GM23338 (cell line): ENCODE results near the gene TLNRD1. TPM values are rescaled to one million over a fixed set of nuclear protein-coding genes. Genes with fewer than 3 reads are reported as not detected.

Experiments
- ATAC-seq: fragments of 200-7000 bp; cut with Tn5 transposase; 3 replicates; pipeline ENCODE4 v1.9.1; 2020
- DNase-seq: peaks from one replicate; pipeline ENCODE4 v3.0.0-alpha.2; 2015; ENCODE audit warnings: low spot score
- H2AFZ ChIP-seq: fragments of 200-600 bp; sonication (generic); 2 replicates; pipeline ENCODE4 v1.8.0; 2016; ENCODE audit warnings: antibody characterized with exemption, mild to moderate bottlenecking, moderate library complexity
- H3F3A ChIP-seq: fragments of 200-600 bp; sonication (generic); replicated peaks from 2 replicates; pipeline ENCODE4 v1.8.0; 2017; ENCODE audit warnings: antibody characterized with exemption, mixed run types, low read depth
- H3K27ac ChIP-seq: fragments of 200-600 bp; sonication (generic); 2 replicates; pipeline ENCODE4 v1.6.1; 2016; ENCODE audit warnings: low read depth
- H3K27me3 ChIP-seq: fragments of 200-600 bp; sonication (generic); 2 replicates; pipeline ENCODE4 v1.8.0; 2016; ENCODE audit warnings: mild to moderate bottlenecking, mixed run types, moderate library complexity; ENCODE audit not compliant: insufficient read depth
- H3K36me3 ChIP-seq: fragments of 200-600 bp; sonication (generic); 2 replicates; pipeline ENCODE4 v1.8.0; 2016; ENCODE audit warnings: mild to moderate bottlenecking; ENCODE audit not compliant: insufficient read depth
- H3K4me1 ChIP-seq: fragments of 200-600 bp; sonication (generic); 2 replicates; pipeline ENCODE4 v1.8.0; 2016; ENCODE audit warnings: mild to moderate bottlenecking, moderate library complexity; ENCODE audit not compliant: insufficient read depth
- H3K4me2 ChIP-seq: fragments of 200-600 bp; sonication (generic); 2 replicates; pipeline ENCODE4 v1.7.1; 2017; ENCODE audit warnings: mixed run types
- H3K4me3 ChIP-seq: fragments of 200-600 bp; sonication (generic); 2 replicates; pipeline ENCODE4 v1.6.1; 2016; ENCODE audit warnings: mixed run types
- H3K79me2 ChIP-seq: fragments of 200-600 bp; sonication (generic); replicated peaks from 2 replicates; pipeline ENCODE4 v1.8.0; 2017; ENCODE audit warnings: mild to moderate bottlenecking; ENCODE audit not compliant: insufficient read depth
- H3K9me2 ChIP-seq: fragments of 200-600 bp; sonication (generic); 2 replicates; pipeline ENCODE4 v1.8.0; 2017; ENCODE audit not compliant: insufficient read depth
- H4K20me1 ChIP-seq: fragments of 200-600 bp; sonication (generic); replicated peaks from 2 replicates; pipeline ENCODE4 v1.8.0; 2017; ENCODE audit warnings: mild to moderate bottlenecking; ENCODE audit not compliant: insufficient read depth
- H3K27ac Mint-ChIP-seq: 2 replicates; pipeline ENCODE4 v1.8.0; 2020; ENCODE audit warnings: inconsistent platforms, mild to moderate bottlenecking, moderate library complexity, mixed read lengths
- H3K27me3 Mint-ChIP-seq: 3 replicates; pipeline ENCODE4 v1.8.0; 2022; ENCODE audit warnings: low read depth, mild to moderate bottlenecking, moderate library complexity, mixed read lengths, inconsistent platforms; ENCODE audit not compliant: insufficient read depth, poor library complexity
- H3K36me3 Mint-ChIP-seq: 3 replicates; pipeline ENCODE4 v1.8.0; 2021; ENCODE audit warnings: low read depth, mild to moderate bottlenecking, inconsistent platforms, moderate library complexity, mixed read lengths
- H3K4me1 Mint-ChIP-seq: 3 replicates; pipeline ENCODE4 v1.8.0; 2020; ENCODE audit warnings: mild to moderate bottlenecking, inconsistent platforms, mixed read lengths
- H3K4me3 Mint-ChIP-seq: 3 replicates; pipeline ENCODE4 v1.8.0; 2021; ENCODE audit warnings: moderate library complexity, mild to moderate bottlenecking, inconsistent platforms, mixed read lengths
- H3K9me3 Mint-ChIP-seq: 3 replicates; pipeline ENCODE4 v1.8.0; 2020; ENCODE audit warnings: moderate library complexity, mild to moderate bottlenecking, inconsistent platforms, mixed read lengths
- CREB1 ChIP-seq: fragments of 250-450 bp; sonication (Bioruptor Pico); IDR thresholded peaks from 2 replicates; pipeline ENCODE4 v1.5.0; 2020; ENCODE audit warnings: low read depth, mild to moderate bottlenecking, moderate library complexity
- CTCF ChIP-seq, 2 experiments: fragments of 200-600 bp in 1 of 2; sonication (generic) in 1 of 2; conservative IDR thresholded peaks; 2 replicates each; pipeline versions ENCODE4 v1.5.1 to v1.6.1; 2016 to 2017; ENCODE audit warnings: antibody characterized with exemption in 2 of 2, low read depth in 2 of 2, mild to moderate bottlenecking in 2 of 2, moderate library complexity in 1 of 2
- EZH2 ChIP-seq: fragments of 200-600 bp; sonication (generic); IDR thresholded peaks from one replicate; pipeline ENCODE4 v1.8.0; 2017; ENCODE audit warnings: antibody characterized with exemption, mild to moderate bottlenecking, low read depth; ENCODE audit not compliant: unreplicated experiment
- EZH2phosphoT487 ChIP-seq: fragments of 200-600 bp; sonication (generic); IDR thresholded peaks from one replicate; pipeline ENCODE4 v1.8.1; 2018; ENCODE audit warnings: antibody characterized with exemption; ENCODE audit not compliant: unreplicated experiment
- NANOG ChIP-seq: IDR thresholded peaks from 2 replicates; pipeline ENCODE4 v1.6.1; 2016; ENCODE audit warnings: antibody characterized with exemption, borderline replicate concordance
- REST ChIP-seq: IDR thresholded peaks from one replicate; pipeline ENCODE4 v1.6.1; 2018; ENCODE audit warnings: antibody characterized with exemption; ENCODE audit not compliant: unreplicated experiment
- STAT1 ChIP-seq: IDR thresholded peaks from one replicate; pipeline ENCODE4 v1.6.1; 2016; ENCODE audit warnings: antibody characterized with exemption; ENCODE audit not compliant: unreplicated experiment
- ZNF462 ChIP-seq: fragments of 250-450 bp; sonication (Bioruptor Pico); IDR thresholded peaks from 2 replicates; pipeline ENCODE4 v1.5.0; 2020; ENCODE audit warnings: mild to moderate bottlenecking, moderate library complexity
- polyA plus RNA-seq: library from polyadenylated mRNA; unstranded; fragments of >200 nt; fragmentation: Nextera tagmentation; extraction: Ambion mirVana; gene quantifications from 2 replicates; pipeline ENCODE4 v1.2.1, GENCODE V29; 2016
- total RNA-seq: library from RNA; depleted of rRNA; stranded (reverse); fragments of >200 nt; shearing (Covaris generic); gene quantifications from 2 replicates; pipeline ENCODE4 v1.2.3, GENCODE V29; 2014

The TLNRD1 gene
- total and polyA plus RNA-seq, 2 experiments from 2014 or later = 6.7 to 27.3 TPM

GRCh38 chr15:80990955-80991354, 9.8 kb upstream of the TLNRD1 start:
- no peak overlapping the region for H3K4me2 ChIP-seq
- TF ChIP-seq REST = no peak
- TF ChIP-seq CTCF (conservative IDR thresholded peaks at IDR 0.05; ENCODE audit: low read depth in 2 of 2) = no peak
- TF ChIP-seq CREB1 = no peak
- TF ChIP-seq EZH2 = no peak
- Mint-ChIP-seq H3K4me1 (peaks cover 28% of the 10 kb centered on the region), H3K36me3 (no peaks in the 10 kb centered on the region; the same call in 2 of the 3 replicates), H3K27ac (no peak overlapping the region), H3K27me3 (peaks cover 5% of the 10 kb centered on the region), H3K4me3 (no peak overlapping the region), H3K9me3 (no peaks in the 10 kb centered on the region)
- H4K20me1 ChIP-seq = peaks cover 15% of the 10 kb centered on the region
- H3K4me1 ChIP-seq = peaks cover 31% of the 10 kb centered on the region
- H3K9me2 ChIP-seq = no peaks in the 10 kb centered on the region
- ATAC-seq = no peak
- no peaks in the 10 kb centered on the region for H3K36me3 ChIP-seq
- H3K27ac ChIP-seq = no peak overlapping the region
- no peak for DNase-seq
- no peak overlapping the region for H2AFZ ChIP-seq
- H3K4me3 ChIP-seq = no peak overlapping the region
- H3F3A ChIP-seq = no peaks in the 10 kb centered on the region
- H3K79me2 ChIP-seq = peaks cover 35% of the 10 kb centered on the region
- no peaks in the 10 kb centered on the region for H3K27me3 ChIP-seq

GRCh38 chr15:80991421-80991820, 9.3 kb upstream of the TLNRD1 start:
- Histone ChIP-seq H3K27me3 (no peaks in the 10 kb centered on the region), H3K4me1 (peaks cover 27% of the 10 kb centered on the region), H3K27ac (no peak overlapping the region), H3K9me2 (no peaks in the 10 kb centered on the region), H3F3A (no peaks in the 10 kb centered on the region), H2AFZ (no peak overlapping the region), H3K4me3 (no peak overlapping the region), H4K20me1 (peaks cover 13% of the 10 kb centered on the region), H3K79me2 (peaks cover 30% of the 10 kb centered on the region), H3K36me3 (no peaks in the 10 kb centered on the region), H3K4me2 (no peak overlapping the region)
- Mint-ChIP-seq H3K4me3 (no peak overlapping the region), H3K4me1 (peaks cover 25% of the 10 kb centered on the region), H3K9me3 (no peaks in the 10 kb centered on the region), H3K36me3 (no peaks in the 10 kb centered on the region), H3K27ac (no peak overlapping the region), H3K27me3 (peaks cover 4% of the 10 kb centered on the region)
- DNase-seq (no peak), ATAC-seq (no peak)
- TF ChIP-seq NANOG (no peak), EZH2phosphoT487 (no peak), ZNF462 (CRISPR knock-in tag) (no peak), STAT1 (no peak), CTCF (conservative IDR thresholded peaks at IDR 0.05; ENCODE audit: low read depth in 2 of 2) (peak in 1 of 2 experiments; percentile 27; a peak in 1 of 4 replicates)
